MM.1S (cell line): ENCODE data around the gene TRHDE.

ENCODE experiments used
- EZH2 ChIP-seq: fragments of 300-600 bp; sonication (generic); optimal IDR thresholded peaks from 2 replicates; pipeline ENCODE3; 2017; ENCODE audit warnings: low read depth, mild to moderate bottlenecking, antibody characterized with exemption, low read length, mixed read lengths
- EZH2phosphoT487 ChIP-seq: fragments of 300-600 bp; sonication (generic); IDR thresholded peaks from 2 replicates; pipeline ENCODE4 v1.6.1; 2018; ENCODE audit warnings: antibody characterized with exemption, low read length
- TF ChIP-seq, protein P1 (sequence below): fragments of 300-600 bp; sonication (generic); IDR thresholded peaks from 2 replicates; pipeline ENCODE4 v1.5.1; 2016; ENCODE audit warnings: antibody characterized with exemption, low read length, mixed read lengths

DNA sequence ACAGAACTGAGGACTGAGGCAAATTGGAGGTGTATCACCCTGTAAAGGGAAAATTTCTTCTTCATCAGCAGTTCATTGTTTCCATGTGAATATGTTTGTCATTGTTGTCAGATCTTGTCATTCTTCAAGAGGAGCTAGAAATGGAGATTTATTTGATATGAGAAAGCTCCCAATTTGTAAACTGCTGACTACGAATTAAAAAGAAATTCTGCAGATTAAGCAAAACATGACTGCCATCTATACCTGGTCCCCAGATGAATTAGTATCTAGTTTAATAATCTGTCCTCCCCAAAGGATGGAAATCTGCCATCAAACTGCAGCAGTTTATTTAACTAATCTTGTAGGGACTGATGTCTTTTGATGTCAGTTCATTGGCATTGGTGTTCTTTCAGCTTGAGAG, 162.8 kb downstream of the TRHDE start:
- TF ChIP-seq, protein P1, sequence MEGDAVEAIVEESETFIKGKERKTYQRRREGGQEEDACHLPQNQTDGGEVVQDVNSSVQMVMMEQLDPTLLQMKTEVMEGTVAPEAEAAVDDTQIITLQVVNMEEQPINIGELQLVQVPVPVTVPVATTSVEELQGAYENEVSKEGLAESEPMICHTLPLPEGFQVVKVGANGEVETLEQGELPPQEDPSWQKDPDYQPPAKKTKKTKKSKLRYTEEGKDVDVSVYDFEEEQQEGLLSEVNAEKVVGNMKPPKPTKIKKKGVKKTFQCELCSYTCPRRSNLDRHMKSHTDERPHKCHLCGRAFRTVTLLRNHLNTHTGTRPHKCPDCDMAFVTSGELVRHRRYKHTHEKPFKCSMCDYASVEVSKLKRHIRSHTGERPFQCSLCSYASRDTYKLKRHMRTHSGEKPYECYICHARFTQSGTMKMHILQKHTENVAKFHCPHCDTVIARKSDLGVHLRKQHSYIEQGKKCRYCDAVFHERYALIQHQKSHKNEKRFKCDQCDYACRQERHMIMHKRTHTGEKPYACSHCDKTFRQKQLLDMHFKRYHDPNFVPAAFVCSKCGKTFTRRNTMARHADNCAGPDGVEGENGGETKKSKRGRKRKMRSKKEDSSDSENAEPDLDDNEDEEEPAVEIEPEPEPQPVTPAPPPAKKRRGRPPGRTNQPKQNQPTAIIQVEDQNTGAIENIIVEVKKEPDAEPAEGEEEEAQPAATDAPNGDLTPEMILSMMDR = no peak
- TF ChIP-seq EZH2phosphoT487 (no peak), EZH2 (no peak)
